GM11168 (cell line): ENCODE measurements around the gene EPO.

ENCODE experiments used
- in situ Hi-C: fragments of 300-500 bp; cut with MboI; formaldehyde crosslinking; loops from one replicate; pipeline ENCODE4 v1.12.0; 2022; ENCODE audit warnings: low sequenced_read_pairs; ENCODE audit not compliant: unreplicated experiment

Gene EPO

GRCh38 chr7:100720279-100720670 is at the start of gene EPO:
TSS of gene EPO (plus strand) at chr7:100720468. CDS start at chr7:100720981, 513 bp downstream.
- in situ Hi-C loops = no loop called here

DNA sequence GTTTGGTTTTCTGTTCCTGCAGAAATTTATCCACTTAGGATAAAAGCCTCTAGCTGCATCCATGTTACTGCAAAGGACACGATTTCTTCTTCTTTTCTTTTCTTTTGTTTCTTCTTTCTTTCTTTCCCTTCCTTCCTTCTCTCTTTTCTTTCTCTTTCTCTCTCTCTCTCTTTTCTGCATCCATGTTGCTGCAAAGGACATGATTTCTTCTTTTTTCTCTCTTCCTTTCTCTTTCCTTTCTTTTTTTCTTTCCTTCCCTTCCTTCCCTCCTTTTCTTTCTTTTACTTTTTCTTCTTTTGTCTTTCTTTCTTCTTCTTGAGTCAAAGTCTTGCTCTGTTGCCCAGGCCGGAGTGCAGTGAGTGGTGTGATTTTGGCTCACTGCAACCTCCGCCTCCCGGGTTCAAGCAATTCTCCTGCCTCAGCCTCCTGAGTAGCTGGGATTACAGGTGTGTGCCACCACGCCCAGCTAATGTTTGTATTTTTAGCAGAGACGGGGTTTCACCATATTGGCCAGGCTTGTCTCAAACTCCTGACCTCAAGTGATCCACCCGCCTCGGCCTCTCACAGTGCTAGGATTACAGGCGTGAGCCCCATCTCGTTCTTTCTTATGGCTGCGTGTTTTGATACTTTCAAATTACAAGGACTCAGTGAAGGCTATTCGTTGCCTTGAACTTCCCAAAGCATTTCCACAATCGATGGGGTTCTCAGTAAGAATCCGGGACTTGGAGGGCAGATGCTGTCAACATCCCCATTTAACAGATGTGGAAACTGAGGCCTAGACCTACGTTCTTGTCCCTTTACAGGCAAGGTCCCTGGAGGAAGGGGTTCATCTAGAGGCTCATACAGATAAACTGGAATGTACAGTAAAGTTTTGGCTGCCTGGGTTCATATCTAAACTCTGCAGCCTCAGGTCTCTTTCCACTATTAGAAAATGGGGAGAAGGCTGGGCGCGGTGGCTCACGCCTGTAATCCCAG is 48.6 kb upstream of the EPO start:
- in situ Hi-C loops = no loop called here

- in situ Hi-C loops = no loop called here
These were observed 46.8 kb upstream of the EPO start, which contains the start of gene GNB2 for GRCh38 chr7:100673302-100673941. TSS of gene GNB2 (plus strand) at chr7:100673740. CDS start at chr7:100676266, 2,526 bp downstream.

GRCh38 chr7:100673942-100674410 is 46.3 kb upstream of the EPO start:
- in situ Hi-C loops = no loop called here

DNA sequence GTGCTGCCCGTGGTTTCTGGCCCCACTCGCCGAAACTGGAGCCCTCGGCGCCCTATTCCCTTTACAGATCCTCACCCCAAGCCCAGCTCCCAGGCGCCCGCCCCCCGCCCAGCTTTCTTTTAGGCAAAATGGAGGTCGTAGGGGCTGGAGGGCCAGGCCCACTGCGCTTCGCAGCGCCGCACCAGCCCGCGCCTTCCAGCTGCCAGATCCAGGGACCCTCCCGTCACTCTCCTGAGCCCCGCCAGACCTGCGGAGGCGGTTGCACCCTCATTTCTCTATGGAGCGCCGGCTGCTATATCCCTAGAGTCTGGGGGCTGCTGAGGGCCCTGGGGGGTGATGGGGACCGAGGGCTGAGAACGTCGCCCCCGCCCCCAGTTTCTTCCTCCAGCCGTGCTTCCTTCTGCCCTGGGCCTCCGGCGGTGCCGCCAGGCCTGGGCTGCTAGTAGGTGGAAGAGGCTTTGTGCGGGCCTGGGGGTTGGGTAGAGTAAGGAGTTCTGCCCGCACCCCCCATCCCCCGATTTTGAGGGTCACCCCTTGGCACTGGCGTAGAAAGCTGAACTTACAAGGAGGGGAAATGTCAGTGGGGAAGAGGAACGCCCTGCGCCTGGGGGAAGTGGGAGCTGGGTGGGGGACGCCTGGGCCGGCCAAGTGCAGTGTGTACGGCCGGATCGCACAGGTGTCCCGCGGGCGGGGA is 45.7 kb upstream of the EPO start:
- in situ Hi-C loops = no loop called here

- in situ Hi-C loops = no loop called here
These were observed 45.2 kb upstream of the EPO start for GRCh38 chr7:100675105-100675451.

DNA sequence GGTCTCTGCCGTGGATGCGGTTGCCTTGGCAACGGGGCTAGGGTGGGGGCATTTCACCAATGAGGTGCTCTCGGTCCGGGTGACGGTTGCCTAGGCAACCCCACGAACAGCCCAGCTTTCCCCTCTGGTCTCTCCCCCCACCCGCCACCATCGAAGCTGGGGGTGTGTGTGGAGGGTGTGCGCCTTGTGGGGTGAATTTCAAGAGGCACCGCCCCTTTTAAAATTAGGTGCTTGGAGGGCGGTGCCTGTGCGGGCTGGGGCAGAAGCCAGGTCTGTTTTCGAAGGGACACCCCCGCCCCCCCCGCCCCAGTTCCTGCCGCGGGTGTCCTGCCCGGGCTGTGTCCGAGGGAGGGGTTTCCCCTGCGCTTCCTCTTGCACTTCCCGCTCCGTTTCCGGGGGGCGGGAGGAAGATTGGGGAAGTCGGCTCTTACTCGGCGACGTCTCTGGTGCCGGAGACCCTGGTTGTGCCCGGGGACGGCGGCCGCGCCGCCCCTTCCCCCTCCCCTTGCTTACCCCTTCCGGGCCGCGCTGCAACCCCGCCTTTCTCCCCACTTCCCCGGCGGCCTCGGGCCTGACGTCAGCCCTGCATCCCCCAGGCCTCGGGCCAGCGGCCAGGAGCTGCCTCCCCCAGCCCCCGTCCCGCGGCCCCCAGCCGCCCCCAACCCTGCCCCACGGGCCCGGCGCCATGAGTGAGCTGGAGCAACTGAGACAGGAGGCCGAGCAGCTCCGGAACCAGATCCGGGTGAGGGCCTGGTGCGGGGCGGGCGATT is 44.5 kb upstream of the EPO start:
- in situ Hi-C loops = no loop called here

- in situ Hi-C loops = no loop called here
These were observed 43.6 kb upstream of the EPO start for GRCh38 chr7:100676501-100677306.

GRCh38 chr7:100677308-100678267 is 42.7 kb upstream of the EPO start:
- in situ Hi-C loops = no loop called here

GRCh38 chr7:100678291-100678984 is 41.8 kb upstream of the EPO start:
- in situ Hi-C loops = no loop called here

GRCh38 chr7:100679129-100679926 is 40.9 kb upstream of the EPO start:
- in situ Hi-C loops = no loop called here

- in situ Hi-C loops = no loop called here
These were observed 40.2 kb upstream of the EPO start for GRCh38 chr7:100679927-100680575.

DNA sequence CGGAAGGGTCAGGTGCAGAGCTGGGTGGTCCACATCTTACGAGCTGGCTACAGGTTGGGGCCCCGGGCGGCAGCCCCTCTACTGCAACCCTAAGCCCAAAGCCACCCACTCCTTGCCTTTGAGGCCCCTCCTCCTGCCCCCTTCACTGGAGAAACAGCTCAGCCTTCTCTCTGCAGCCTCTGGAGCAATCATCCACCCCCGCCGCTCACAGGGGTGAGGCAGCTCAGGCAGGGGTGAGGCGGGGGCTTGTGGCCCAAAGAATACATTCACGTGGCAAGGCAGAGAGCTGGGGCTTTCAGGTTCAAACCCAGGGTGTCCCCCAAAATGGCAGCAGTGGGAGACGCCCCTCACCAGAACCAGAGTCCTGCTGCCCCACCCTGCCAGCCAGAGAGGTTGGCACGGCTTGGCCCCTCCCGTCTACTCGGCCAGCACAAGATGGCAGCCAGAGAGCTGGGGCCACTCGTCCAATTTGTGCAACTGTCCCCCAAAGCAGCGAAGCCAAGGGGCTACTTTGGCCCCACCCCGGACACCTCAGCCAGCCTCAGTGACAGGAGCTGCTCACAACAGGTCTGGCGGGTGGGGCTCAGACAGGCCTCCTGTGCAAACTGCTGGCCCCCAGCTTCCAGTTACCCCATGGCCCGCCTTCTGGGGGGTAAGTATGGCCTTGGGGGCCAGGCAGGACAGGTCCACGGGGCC is 39.5 kb upstream of the EPO start:
- in situ Hi-C loops = no loop called here

DNA sequence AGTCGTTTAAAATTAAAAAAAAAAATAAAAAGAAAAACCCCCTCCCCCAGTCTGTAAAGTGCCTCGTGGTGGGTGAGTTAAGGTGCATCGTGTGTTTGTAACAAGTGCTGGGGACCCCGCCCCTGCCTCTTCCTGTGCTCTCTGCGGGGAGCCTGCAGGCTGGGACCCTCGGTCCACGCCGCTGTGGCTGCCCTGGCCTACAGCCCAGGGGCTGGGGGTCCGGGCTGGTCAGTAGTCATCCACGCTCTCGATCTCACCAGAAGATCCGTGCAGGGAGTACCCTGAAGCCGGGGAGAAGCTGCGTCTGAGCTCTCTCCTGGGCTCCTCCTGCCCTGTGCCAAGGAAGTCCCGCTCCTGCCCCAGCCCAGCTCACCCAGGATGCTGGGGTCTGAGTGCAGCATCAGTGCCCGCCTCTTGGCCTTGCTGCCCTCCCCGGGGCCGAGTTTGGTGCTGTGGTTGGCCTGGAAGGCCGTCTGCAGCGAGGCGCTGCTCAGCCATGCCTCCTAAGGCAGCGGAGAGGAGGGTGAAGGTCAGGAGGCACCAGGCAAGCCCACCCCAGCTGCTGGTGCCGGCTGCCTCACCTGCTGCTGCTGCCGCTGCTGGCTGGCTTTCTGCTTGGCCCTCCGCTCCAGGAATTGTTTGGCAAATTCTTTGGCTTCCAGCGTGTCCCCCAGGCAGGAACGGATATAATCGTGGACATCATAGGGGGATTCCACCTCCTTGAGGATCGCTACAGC is 38.6 kb upstream of the EPO start:
- in situ Hi-C loops = no loop called here

DNA sequence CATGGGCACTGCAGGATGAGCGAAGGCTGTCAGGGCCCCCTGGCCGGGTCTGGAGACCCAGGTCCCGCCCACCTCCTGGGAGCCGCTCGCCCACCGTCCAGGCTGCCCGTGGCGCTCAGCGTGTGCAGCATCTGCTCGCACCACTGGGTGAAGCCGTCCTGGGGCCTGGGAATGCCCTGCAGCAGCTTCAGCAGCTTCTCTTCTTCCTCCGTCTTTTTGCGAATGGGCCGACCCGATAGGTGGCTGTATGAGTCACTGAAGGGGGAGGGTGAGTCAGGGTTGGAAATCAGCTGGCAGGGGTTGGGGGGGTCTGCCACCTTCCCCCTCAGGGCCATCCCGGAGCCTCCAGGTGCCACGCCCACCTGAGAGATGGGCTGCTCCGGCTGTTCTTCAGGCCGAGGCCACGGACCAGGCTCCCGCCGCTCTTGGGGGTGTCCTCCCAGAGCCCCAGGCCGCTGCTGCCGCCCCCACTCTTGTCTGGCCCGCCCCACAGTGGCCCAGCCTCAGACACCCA is 38.0 kb upstream of the EPO start:
- in situ Hi-C loops = no loop called here
